Erythroblast (primary cell): ENCODE data around the gene TEDC1.

Experiments
- DNase-seq, 2 experiments: peaks; one replicate each; lab custom pipeline; 2025; lab: John Stamatoyannopoulos, UW
- GATA1 ChIP-seq: IDR thresholded peaks from 2 replicates; pipeline ENCODE4 v1.6.1; 2011; ENCODE audit warnings: low read depth, mild to moderate bottlenecking, control low read depth, low read length, moderate library complexity
- POLR2A ChIP-seq: IDR thresholded peaks from 2 replicates; pipeline ENCODE4 v1.6.1; 2011; ENCODE audit warnings: mild to moderate bottlenecking, low read length

TEDC1 gene

GRCh38 chr14:105465209-105466031, 25.6 kb upstream of the TEDC1 start:
- no peak for DNase-seq
- TF ChIP-seq POLR2A (no peak), GATA1 (no peak)

GRCh38 chr14:105466531-105467248, 24.4 kb upstream of the TEDC1 start:
- TF ChIP-seq GATA1 (no peak), POLR2A (no peak)
- no peak for DNase-seq

GRCh38 chr14:105467249-105467941, 23.7 kb upstream of the TEDC1 start:
- TF ChIP-seq GATA1, result no peak
- no peak for TF ChIP-seq POLR2A
- DNase-seq, result no peak

- no peak for TF ChIP-seq GATA1
- no peak for TF ChIP-seq POLR2A
These were observed 23.0 kb upstream of the TEDC1 start for GRCh38 chr14:105467942-105468471.

GRCh38 chr14:105468621-105469241, 22.3 kb upstream of the TEDC1 start:
- no peak for TF ChIP-seq GATA1
- no peak for TF ChIP-seq POLR2A

More at GRCh38 chr14:105467942-105468471, 23.0 kb upstream of the TEDC1 start:
- DNase-seq, result no peak

GRCh38 chr14:105469456-105470349, 21.3 kb upstream of the TEDC1 start:
- DNase-seq, result no peak
- TF ChIP-seq POLR2A, result no peak

More at GRCh38 chr14:105468621-105469241, 22.3 kb upstream of the TEDC1 start:
- no peak for DNase-seq

- no peak for TF ChIP-seq GATA1
- TF ChIP-seq POLR2A, result no peak
- DNase-seq, result no peak
These were observed 20.4 kb upstream of the TEDC1 start for GRCh38 chr14:105470350-105471296.

GRCh38 chr14:105471297-105471821, 19.7 kb upstream of the TEDC1 start:
- TF ChIP-seq GATA1, result no peak
- TF ChIP-seq POLR2A, result no peak

GRCh38 chr14:105471823-105472485, 19.1 kb upstream of the TEDC1 start:
- no peak for DNase-seq

More at GRCh38 chr14:105471297-105471821, 19.7 kb upstream of the TEDC1 start:
- DNase-seq, result no peak

GRCh38 chr14:105472486-105472991, 18.5 kb upstream of the TEDC1 start:
- no peak for TF ChIP-seq POLR2A
- TF ChIP-seq GATA1, result no peak
- DNase-seq, result no peak

More at GRCh38 chr14:105471823-105472485, 19.1 kb upstream of the TEDC1 start:
- no peak for TF ChIP-seq POLR2A
- TF ChIP-seq GATA1, result no peak
